GM12892 (cell line): ENCODE data around the gene HEXA.

Source experiments
- POLR2A ChIP-seq: IDR thresholded peaks from 2 replicates; pipeline ENCODE4 v1.6.1; 2011; ENCODE audit warnings: low read depth, low read length, control low read depth
- TAF1 ChIP-seq: IDR thresholded peaks from 2 replicates; pipeline ENCODE4 v1.6.1; 2011; ENCODE audit warnings: low read depth, mild to moderate bottlenecking, control low read depth, low read length, borderline replicate concordance

DNA sequence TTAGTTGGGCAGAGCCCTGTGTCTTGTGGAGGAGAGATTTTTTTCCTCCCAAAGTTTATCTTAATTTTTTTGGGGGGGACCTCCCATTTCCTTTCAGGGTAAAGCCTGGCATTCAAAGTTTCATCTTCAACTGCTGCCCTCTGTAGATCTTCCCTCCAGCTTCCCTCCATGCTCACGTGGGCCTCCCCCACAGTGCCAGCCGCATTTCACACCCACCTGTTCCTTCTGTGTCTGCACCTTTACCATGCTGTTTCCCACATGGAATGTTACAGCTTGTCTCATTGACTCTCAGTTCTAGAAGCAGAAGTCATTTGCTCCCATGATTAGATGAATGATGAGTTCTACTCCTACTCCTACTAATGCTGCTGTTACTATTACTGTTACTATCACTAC lies 62.4 kb downstream of the HEXA start:
- no peak for TF ChIP-seq TAF1
- no peak for TF ChIP-seq POLR2A
